HCT116 (cell line): ENCODE measurements around the gene ACAN. TPM values are rescaled to one million over a fixed set of nuclear protein-coding genes. Genes with fewer than 3 reads are reported as not detected.

Source experiments
- ATAC-seq: fragments of 200-7000 bp; cut with Tn5 transposase; 2 replicates; pipeline ENCODE4 v1.9.1; 2020; ENCODE audit warnings: mild to moderate bottlenecking, moderate library complexity
- BruUV-seq: library from RNA; stranded (reverse); fragments of 400-500 nt; replicated peaks from 2 replicates; lab custom pipeline; 2021; lab: Mats Ljungman, UMichigan
- CTCF ChIA-PET: fragments of 300-600 bp; sonication (Branson Sonifier 250); formaldehyde crosslinking; loops from one replicate; lab custom pipeline; 2021; ENCODE audit warnings: antibody characterized with exemption; lab: Charles Lee
- POLR2A ChIA-PET: fragments of 300-600, 350-600 bp; sonication (Branson Sonifier 250); formaldehyde crosslinking; loops from one replicate; lab custom pipeline; 2021; ENCODE audit warnings: antibody characterized with exemption; lab: Charles Lee
- RAD21 ChIA-PET, 2 experiments: fragments of 300-600 bp; sonication (Branson Sonifier 250); formaldehyde crosslinking; loops; one replicate each; lab custom pipeline; 2023; ENCODE audit warnings: low total read pairs in 2 of 2; ENCODE audit not compliant: uncharacterized antibody in 2 of 2, unreplicated experiment in 2 of 2, low non-redundant PET in 1 of 2; lab: Charles Lee
- DNase-seq: peaks from one replicate; pipeline ENCODE4 v3.0.0-alpha.2; 2010; ENCODE audit warnings: low read depth, low spot score
- H2AFZ ChIP-seq: fragments of 200-600 bp; shearing (Covaris generic), sonication (generic); 2 replicates; pipeline ENCODE4 v1.6.1; 2017; ENCODE audit warnings: low read depth, mixed run types, mixed read lengths, antibody characterized with exemption, low read length; ENCODE audit not compliant: poor library complexity, severe bottlenecking
- H3K27ac ChIP-seq: 2 replicates; pipeline ENCODE4 v1.5.1; 2012; ENCODE audit warnings: low read depth, low read length
- H3K27me3 ChIP-seq: fragments of 200-600 bp; sonication (generic); 2 replicates; pipeline ENCODE4 v1.6.1; 2016; ENCODE audit warnings: mixed run types, low read length, mixed read lengths; ENCODE audit not compliant: insufficient read depth
- H3K36me3 ChIP-seq, 2 experiments: fragments of 200-500 bp in 1 of 2; fragments of 200-600 bp in 1 of 2; sonication (Bioruptor generic) in 1 of 2; sonication (generic) in 1 of 2; 2 replicates each; pipeline versions ENCODE4 v1.5.1 to v1.6.1; 2014 to 2016; ENCODE audit warnings: low read length in 2 of 2, inconsistent platforms in 1 of 2, mixed read lengths in 1 of 2, mixed run types in 1 of 2; ENCODE audit not compliant: insufficient read depth in 2 of 2, control insufficient read depth in 1 of 2
- H3K4me1 ChIP-seq, 2 experiments: fragments of 200-600 bp in 1 of 2; sonication (generic) in 1 of 2; 2 replicates each; pipeline versions ENCODE4 v1.5.1 to v1.6.1; 2012 to 2017; ENCODE audit warnings: low read length in 2 of 2, inconsistent platforms in 1 of 2, mild to moderate bottlenecking in 1 of 2, mixed read lengths in 1 of 2, mixed run types in 1 of 2, moderate library complexity in 1 of 2; ENCODE audit not compliant: insufficient read depth in 2 of 2, control insufficient read depth in 1 of 2
- H3K4me2 ChIP-seq: fragments of 200-600 bp; sonication (generic); 2 replicates; pipeline ENCODE4 v1.6.1; 2017; ENCODE audit warnings: mixed run types, low read length, mixed read lengths
- H3K4me3 ChIP-seq, 2 experiments: fragments of 200-600 bp in 1 of 2; sonication (generic) in 1 of 2; replicated peaks in 1 of 2; 2 replicates each; pipeline ENCODE4 v1.5.1; 2011 to 2016; ENCODE audit warnings: low read length in 2 of 2, control low read depth in 1 of 2, low read depth in 1 of 2, mild to moderate bottlenecking in 1 of 2, mixed read lengths in 1 of 2, mixed run types in 1 of 2
- H3K79me2 ChIP-seq: fragments of 200-600 bp; sonication (generic); 2 replicates; pipeline ENCODE4 v1.6.1; 2017; ENCODE audit warnings: mild to moderate bottlenecking, mixed run types, low read length, moderate library complexity, mixed read lengths; ENCODE audit not compliant: insufficient read depth
- H3K9ac ChIP-seq: fragments of 200-600 bp; sonication (generic); 2 replicates; pipeline ENCODE4 v1.6.1; 2016; ENCODE audit warnings: low read length, mixed read lengths
- H3K9me2 ChIP-seq: fragments of 200-600 bp; sonication (generic), shearing (Covaris generic); 2 replicates; pipeline ENCODE4 v1.6.1; 2017; ENCODE audit warnings: mixed run types, mild to moderate bottlenecking, moderate library complexity; ENCODE audit not compliant: insufficient read depth
- H3K9me3 ChIP-seq, 2 experiments: fragments of 200-500 bp in 1 of 2; fragments of 200-600 bp in 1 of 2; sonication (Bioruptor generic) in 1 of 2; sonication (generic) in 1 of 2; 2 replicates each; pipeline ENCODE4 v1.6.1; 2014 to 2017; ENCODE audit warnings: low read length in 2 of 2, mixed read lengths in 2 of 2, inconsistent platforms in 1 of 2, low read depth in 1 of 2, mild to moderate bottlenecking in 1 of 2, mixed run types in 1 of 2, moderate library complexity in 1 of 2; ENCODE audit not compliant: control insufficient read depth in 1 of 2, insufficient read depth in 1 of 2
- H4K20me1 ChIP-seq: fragments of 200-600 bp; sonication (generic), shearing (Covaris generic); 2 replicates; pipeline ENCODE4 v1.6.1; 2017; ENCODE audit warnings: mixed run types, mild to moderate bottlenecking, moderate library complexity; ENCODE audit not compliant: insufficient read depth
- ATF3 ChIP-seq: IDR thresholded peaks from 2 replicates; pipeline ENCODE4 v1.6.1; 2012
- CEBPB ChIP-seq: IDR thresholded peaks from 2 replicates; pipeline ENCODE4 v1.6.1; 2012; ENCODE audit warnings: low read depth
- CTCF ChIP-seq, 3 experiments: fragments of 200-600 bp in 1 of 3; sonication (generic) in 1 of 3; IDR thresholded peaks in 2 of 3; conservative IDR thresholded peaks in 1 of 3; 2 replicates each; pipeline ENCODE4 v1.5.1; 2012 to 2017; ENCODE audit warnings: low read depth in 2 of 3, low read length in 2 of 3, antibody characterized with exemption in 1 of 3, borderline replicate concordance in 1 of 3, control low read depth in 1 of 3, mild to moderate bottlenecking in 1 of 3, mixed read lengths in 1 of 3, mixed run types in 1 of 3, moderate library complexity in 1 of 3; ENCODE audit not compliant: insufficient read depth in 1 of 3
- ELF1 ChIP-seq: IDR thresholded peaks from 2 replicates; pipeline ENCODE4 v1.6.1; 2012; ENCODE audit warnings: low read depth, borderline replicate concordance
- EZH2 ChIP-seq: fragments of 200-600 bp; sonication (generic); IDR thresholded peaks from 2 replicates; pipeline ENCODE4 v1.6.1; 2017; ENCODE audit warnings: antibody characterized with exemption, mixed run types
- EZH2phosphoT487 ChIP-seq: fragments of 200-600 bp; IDR thresholded peaks from 2 replicates; pipeline ENCODE4 v1.6.1; 2018; ENCODE audit warnings: antibody characterized with exemption, borderline replicate concordance
- FOSL1 ChIP-seq: IDR thresholded peaks from 2 replicates; pipeline ENCODE4 v1.6.1; 2012; ENCODE audit warnings: low read depth
- POLR2AphosphoS5 ChIP-seq: IDR thresholded peaks from 2 replicates; pipeline ENCODE4 v1.6.1; 2011; ENCODE audit warnings: mild to moderate bottlenecking, low read depth, low read length, moderate library complexity
- RAD21 ChIP-seq: IDR thresholded peaks from 2 replicates; pipeline ENCODE4 v1.6.1; 2012; ENCODE audit warnings: low read depth, mild to moderate bottlenecking
- REST ChIP-seq: IDR thresholded peaks from 2 replicates; pipeline ENCODE4 v1.6.1; 2012; ENCODE audit warnings: low read depth
- SRF ChIP-seq: IDR thresholded peaks from 2 replicates; pipeline ENCODE4 v1.6.1; 2012; ENCODE audit warnings: low read depth
- intact Hi-C: fragments of 100-400 bp; cut with micrococcal nuclease; formaldehyde crosslinking; loops from 2 replicates; pipeline ENCODE4 v1.10.0; 2022
- total RNA-seq: library from RNA; stranded (reverse); gene quantifications from one replicate; pipeline ENCODE4 v1.2.1, GENCODE V29; 2021; ENCODE audit not compliant: unreplicated experiment

The ACAN gene
- total RNA-seq, 1 experiment from 2014 or later: not detected

- ChIA-PET POLR2A (no interaction called here), CTCF (interaction anchor here (1.3 kb wide), 1 partner anchor 30 kb away, joined by 3 read pairs; no protein-coding TSS in a partner anchor), RAD21 (no interaction called here)
- Histone ChIP-seq H4K20me1 (no peaks in the 10 kb centered on the region), H3K27me3 (peaks cover 5% of the 10 kb centered on the region; the same call in 1 of the 2 replicates), H3K9ac (no peak overlapping the region), H3K4me2 (no peak overlapping the region), H3K36me3 (no peaks in the 10 kb centered on the region), H3K27ac (no peak overlapping the region), H2AFZ (no peak overlapping the region), H3K4me1 (peaks cover 0 to 4% of the 10 kb centered on the region in 2 experiments; a peak in 2 of 4 replicates), H3K9me3 (no peaks in the 10 kb centered on the region), H3K79me2 (no peaks in the 10 kb centered on the region), H3K9me2 (no peaks in the 10 kb centered on the region), H3K4me3 (no peak overlapping the region)
- DNase-seq (no peak), ATAC-seq (peak; percentile 83)
- intact Hi-C loops: no loop called here
- TF ChIP-seq CTCF (IDR thresholded peaks at IDR 0.05 in 2 of 3, conservative IDR thresholded peaks at IDR 0.05 in 1 of 3; ENCODE audit: borderline replicate concordance in 1 of 3, insufficient read depth in 1 of 3, low read depth in 2 of 3, low read length in 2 of 3) (peak; percentile 29 to 44 (median 39); a peak in 5 of 6 replicates), POLR2AphosphoS5 (no peak), RAD21 (peak; percentile 29; the same call in 1 of the 2 replicates)
- BruUV-seq: no TSS peak
Observed at GRCh38 chr15:88805031-88805780, 2.0 kb downstream of the ACAN start.

GRCh38 chr15:88810446-88810845, 7.2 kb downstream of the ACAN start:
- Histone ChIP-seq H3K36me3 (no peaks in the 10 kb centered on the region), H2AFZ (no peak overlapping the region), H3K4me2 (0 out of 2 replicates have a peak overlapping the region, but pooled peaks have one; percentile 15), H3K4me3 (no peak overlapping the region), H3K79me2 (no peaks in the 10 kb centered on the region), H3K4me1 (peaks cover 2 to 10% of the 10 kb centered on the region in 2 experiments; a peak in 3 of 4 replicates), H3K27ac (no peak overlapping the region), H3K9me2 (no peaks in the 10 kb centered on the region), H3K9me3 (no peaks in the 10 kb centered on the region), H3K9ac (no peak overlapping the region), H4K20me1 (no peaks in the 10 kb centered on the region), H3K27me3 (no peaks in the 10 kb centered on the region)
- no TSS peak for BruUV-seq
- no peak for ATAC-seq
- intact Hi-C loops: no loop called here
- ChIA-PET CTCF (no interaction called here), POLR2A (no interaction called here), RAD21 (no interaction called here)
- DNase-seq: no peak
- TF ChIP-seq RAD21 (no peak), SRF (no peak), ATF3 (no peak), ELF1 (no peak), EZH2 (no peak), FOSL1 (no peak), REST (no peak), EZH2phosphoT487 (no peak), CEBPB (no peak), POLR2AphosphoS5 (no peak)
